Subcutaneous abdominal adipose tissue (tissue), 5 donors: ENCODE results near the gene LTN1.
A peak's percentile ranks its signal among the peaks of the same experiment; 100 is the strongest.

Experiments
- H3K27ac ChIP-seq: one replicate; pipeline ENCODE4 v1.7.0; 2013; ENCODE audit warnings: low read depth, mild to moderate bottlenecking, inconsistent platforms, low read length, moderate library complexity
- H3K27me3 ChIP-seq, 5 donors: one replicate each; pipeline ENCODE4 v1.7.0; 2013; ENCODE audit warnings: low read length in 5 of 5, inconsistent platforms in 1 of 5; ENCODE audit not compliant: control insufficient read depth in 5 of 5, insufficient read depth in 4 of 5
- H3K36me3 ChIP-seq, 5 donors: one replicate each; pipeline ENCODE4 v1.7.0; 2013; ENCODE audit warnings: low read length in 5 of 5; ENCODE audit not compliant: control insufficient read depth in 5 of 5, insufficient read depth in 5 of 5
- H3K4me1 ChIP-seq, 5 donors: one replicate each; pipeline ENCODE4 v1.7.0; 2013; ENCODE audit warnings: low read length in 5 of 5, mild to moderate bottlenecking in 3 of 5, moderate library complexity in 1 of 5; ENCODE audit not compliant: control insufficient read depth in 5 of 5, insufficient read depth in 5 of 5
- H3K4me3 ChIP-seq, 5 donors: one replicate each; pipeline ENCODE4 v1.7.0; 2013; ENCODE audit warnings: low read length in 5 of 5, low read depth in 1 of 5
- H3K9ac ChIP-seq, 5 donors: one replicate each; pipeline ENCODE4 v1.7.0; 2013; ENCODE audit warnings: low read length in 5 of 5, mild to moderate bottlenecking in 4 of 5, moderate library complexity in 3 of 5
- H3K9me3 ChIP-seq, 5 donors: one replicate each; pipeline ENCODE4 v1.7.0; 2013; ENCODE audit warnings: low read length in 5 of 5; ENCODE audit not compliant: control insufficient read depth in 5 of 5
- donor health status: healthy.
- donor health status: healthy.
- donor health status: healthy.
- donor health status: healthy.
- donor health status: healthy.

Gene LTN1

DNA sequence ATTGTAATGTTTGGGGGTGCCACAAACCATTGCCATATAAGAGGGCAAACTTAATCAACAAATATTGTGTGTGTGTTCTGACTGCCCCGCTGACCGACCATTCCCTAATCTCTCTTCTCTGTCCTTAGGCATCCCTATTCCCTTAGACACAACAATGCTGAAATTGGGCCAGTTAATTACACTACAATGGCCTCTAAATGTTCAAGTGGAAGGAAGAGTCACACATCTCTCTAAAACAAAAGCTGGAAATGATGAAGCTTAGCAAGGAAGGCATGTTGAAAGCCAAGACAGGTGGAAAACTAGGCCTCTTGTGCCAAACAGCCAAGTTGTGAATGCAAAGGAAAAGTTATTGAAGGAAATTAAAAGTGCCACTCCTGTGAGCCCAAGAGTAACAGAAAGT lies 30.2 kb downstream of the LTN1 start:
- H3K27me3 ChIP-seq: no peaks in the 10 kb centered on the region
- H3K36me3 ChIP-seq: peaks cover 44 to 81% (median 57%) of the 10 kb centered on the region in 5 donors
- H3K4me3 ChIP-seq: no peak overlapping the region
- H3K9me3 ChIP-seq: no peaks in the 10 kb centered on the region
- H3K9ac ChIP-seq: no peak overlapping the region
- peaks cover 0 to 10% (median 0%) of the 10 kb centered on the region in 5 donors for H3K4me1 ChIP-seq
- no peak overlapping the region for H3K27ac ChIP-seq

GRCh38 chr21:28961927-28962326 lies 30.8 kb downstream of the LTN1 start:
- no peaks in the 10 kb centered on the region for H3K27me3 ChIP-seq
- H3K9ac ChIP-seq: no peak overlapping the region
- H3K27ac ChIP-seq: no peak overlapping the region
- peaks cover 43 to 80% (median 57%) of the 10 kb centered on the region in 5 donors for H3K36me3 ChIP-seq
- H3K9me3 ChIP-seq: no peaks in the 10 kb centered on the region
- H3K4me3 ChIP-seq: no peak overlapping the region
- peaks cover 0 to 10% (median 0%) of the 10 kb centered on the region in 5 donors for H3K4me1 ChIP-seq

DNA sequence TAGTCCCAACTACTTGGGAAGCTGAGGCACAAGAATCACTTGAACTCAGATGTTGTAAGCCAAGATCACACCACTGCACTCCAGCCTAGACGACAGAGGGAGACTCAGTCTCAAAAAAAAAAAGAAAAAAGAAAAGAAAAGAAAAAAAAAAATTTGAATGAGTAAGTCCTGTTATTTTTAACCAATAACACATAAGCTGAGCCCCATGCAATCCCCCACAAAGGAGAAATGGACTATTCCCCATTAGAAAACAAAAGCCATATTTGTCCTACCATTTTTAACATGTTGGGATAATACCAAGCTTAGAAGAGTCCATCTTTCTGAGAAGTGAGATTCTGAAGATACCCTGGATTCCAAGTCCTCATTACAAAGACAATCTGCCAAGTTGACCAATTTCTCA lies 32.4 kb downstream of the LTN1 start:
- H3K36me3 ChIP-seq: peaks cover 38 to 78% (median 58%) of the 10 kb centered on the region in 5 donors
- peaks cover 0 to 10% (median 0%) of the 10 kb centered on the region in 5 donors for H3K4me1 ChIP-seq
- no peaks in the 10 kb centered on the region for H3K27me3 ChIP-seq
- no peak overlapping the region for H3K9ac ChIP-seq
- H3K9me3 ChIP-seq: no peaks in the 10 kb centered on the region
- no peak overlapping the region for H3K4me3 ChIP-seq
- H3K27ac ChIP-seq: no peak overlapping the region

DNA sequence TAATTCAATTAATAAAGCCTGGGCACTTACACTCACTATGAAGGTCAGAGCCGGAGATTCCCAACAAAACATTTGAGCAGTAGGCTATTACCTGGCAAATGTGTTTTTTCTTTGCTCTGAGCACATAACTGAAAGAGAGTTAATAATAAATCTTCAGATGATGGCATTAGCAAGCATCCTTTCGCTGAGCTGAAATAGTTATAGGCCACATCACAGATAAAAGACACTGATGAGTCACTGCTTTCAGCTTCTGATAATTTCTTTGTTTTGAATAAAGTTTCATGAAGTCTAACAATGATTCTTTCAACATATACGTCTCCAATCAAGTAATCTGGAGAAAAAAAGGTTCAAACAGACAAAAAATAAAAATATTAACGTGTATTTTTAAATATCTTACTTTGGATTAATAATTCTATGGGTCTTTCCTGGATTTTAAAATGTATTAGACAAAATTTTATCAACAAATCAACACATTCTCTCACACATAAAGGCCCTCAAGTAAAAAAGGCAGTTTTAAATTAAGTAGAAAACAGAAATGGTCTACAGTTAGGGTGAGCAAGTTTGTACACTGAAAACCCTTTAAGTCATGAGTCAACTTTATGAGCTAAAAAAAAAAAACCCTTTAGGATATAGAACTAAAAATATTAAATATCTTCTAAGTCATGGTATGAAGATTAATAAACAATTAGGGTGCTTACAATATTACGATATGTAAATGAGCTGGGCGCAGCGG lies 33.1 kb downstream of the LTN1 start:
- Histone ChIP-seq H3K4me1 (peaks cover 0 to 10% (median 0%) of the 10 kb centered on the region in 5 donors), H3K27ac (no peak overlapping the region), H3K27me3 (no peaks in the 10 kb centered on the region), H3K36me3 (peaks cover 37 to 81% (median 58%) of the 10 kb centered on the region in 5 donors), H3K4me3 (no peak overlapping the region), H3K9ac (peak overlapping the region in 1 of 5 donors; percentile 11), H3K9me3 (no peaks in the 10 kb centered on the region)

DNA sequence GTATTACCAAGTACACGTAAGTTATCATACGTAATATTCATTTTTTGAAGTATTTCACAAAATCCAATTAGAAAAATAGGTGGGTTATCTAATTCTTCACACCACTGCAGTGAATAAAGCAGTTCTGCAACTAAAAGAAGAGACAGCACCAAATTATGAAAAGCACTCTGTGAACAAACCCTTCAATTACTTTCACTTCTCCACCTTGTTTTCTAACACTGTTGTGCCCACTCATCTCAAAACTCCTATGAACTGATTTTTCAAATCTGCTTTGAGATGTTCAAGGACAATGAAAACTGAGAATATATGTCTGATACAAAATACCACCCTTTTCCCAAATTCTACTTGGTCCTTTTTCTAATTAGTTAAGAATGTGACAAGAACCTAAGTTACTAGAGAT lies 39.4 kb downstream of the LTN1 start:
- Histone ChIP-seq H3K36me3 (peaks cover 48 to 77% (median 72%) of the 10 kb centered on the region in 5 donors), H3K4me3 (no peak overlapping the region), H3K4me1 (no peaks in the 10 kb centered on the region)

GRCh38 chr21:28952686-28953085 lies 40.0 kb downstream of the LTN1 start:
- H3K36me3 ChIP-seq: peaks cover 43 to 72% (median 67%) of the 10 kb centered on the region in 5 donors
- no peaks in the 10 kb centered on the region for H3K9me3 ChIP-seq
- no peaks in the 10 kb centered on the region for H3K4me1 ChIP-seq
- no peaks in the 10 kb centered on the region for H3K27me3 ChIP-seq
- no peak overlapping the region for H3K27ac ChIP-seq
- no peak overlapping the region for H3K9ac ChIP-seq
- H3K4me3 ChIP-seq: no peak overlapping the region

More for the DNA sequence above, 39.4 kb downstream of the LTN1 start:
- Histone ChIP-seq H3K27ac (no peak overlapping the region), H3K27me3 (no peaks in the 10 kb centered on the region), H3K9me3 (no peaks in the 10 kb centered on the region), H3K9ac (no peak overlapping the region)

GRCh38 chr21:28949318-28949717 lies 43.4 kb downstream of the LTN1 start:
- no peak overlapping the region for H3K27ac ChIP-seq
- H3K4me3 ChIP-seq: no peak overlapping the region
- H3K4me1 ChIP-seq: no peaks in the 10 kb centered on the region
- peaks cover 55 to 77% (median 64%) of the 10 kb centered on the region in 5 donors for H3K36me3 ChIP-seq
- no peaks in the 10 kb centered on the region for H3K27me3 ChIP-seq
- no peaks in the 10 kb centered on the region for H3K9me3 ChIP-seq
- no peak overlapping the region for H3K9ac ChIP-seq

DNA sequence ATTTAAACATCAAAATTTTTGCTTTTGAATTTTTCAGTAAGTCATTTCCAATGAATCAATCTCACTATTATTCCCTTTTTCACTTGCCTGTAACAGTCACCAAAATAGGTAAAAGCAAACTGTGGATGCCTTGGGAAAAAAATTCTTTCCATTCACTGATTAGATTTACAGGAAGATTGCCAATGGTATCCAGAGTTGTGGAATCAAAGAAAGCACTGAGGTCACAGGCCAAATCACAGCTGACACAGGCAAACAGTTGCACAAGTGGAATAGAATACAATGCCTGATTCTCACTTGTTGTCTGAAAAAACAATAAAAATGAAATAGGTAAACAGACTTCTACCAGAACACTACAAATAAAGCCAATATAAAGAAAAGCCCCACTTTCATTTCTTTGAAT lies 48.4 kb downstream of the LTN1 start:
- Histone ChIP-seq H3K36me3 (peaks cover 47 to 66% (median 51%) of the 10 kb centered on the region in 5 donors), H3K9me3 (no peaks in the 10 kb centered on the region), H3K27me3 (no peaks in the 10 kb centered on the region), H3K9ac (peak overlapping the region in 1 of 5 donors; percentile 32), H3K4me3 (no peak overlapping the region), H3K27ac (no peak overlapping the region), H3K4me1 (peaks cover 0 to 2% (median 0%) of the 10 kb centered on the region in 5 donors)

DNA sequence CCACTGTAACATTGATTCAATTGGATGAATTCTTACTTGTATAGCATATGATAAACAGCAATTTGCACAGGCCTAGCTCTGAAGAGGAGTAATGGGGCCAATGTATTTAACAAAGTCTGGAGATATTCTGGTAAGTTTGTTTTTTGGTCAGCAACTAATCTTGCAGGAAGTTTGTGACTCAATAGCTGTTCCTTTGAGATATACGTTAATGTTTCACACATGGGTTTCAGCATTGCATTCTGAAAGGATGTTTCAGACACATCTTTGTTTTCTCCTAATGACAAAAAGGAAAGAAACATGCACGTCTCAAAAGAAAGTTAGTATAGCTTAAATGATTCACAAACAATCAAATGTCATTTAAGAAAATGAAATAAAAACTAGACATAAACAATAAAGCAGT lies 49.0 kb downstream of the LTN1 start:
- H3K27ac ChIP-seq: no peak overlapping the region
- H3K4me1 ChIP-seq: peaks cover 0 to 2% (median 0%) of the 10 kb centered on the region in 5 donors
- peaks cover 47 to 62% (median 50%) of the 10 kb centered on the region in 5 donors for H3K36me3 ChIP-seq
- H3K9me3 ChIP-seq: no peaks in the 10 kb centered on the region
- no peak overlapping the region for H3K9ac ChIP-seq
- H3K4me3 ChIP-seq: no peak overlapping the region
- no peaks in the 10 kb centered on the region for H3K27me3 ChIP-seq

DNA sequence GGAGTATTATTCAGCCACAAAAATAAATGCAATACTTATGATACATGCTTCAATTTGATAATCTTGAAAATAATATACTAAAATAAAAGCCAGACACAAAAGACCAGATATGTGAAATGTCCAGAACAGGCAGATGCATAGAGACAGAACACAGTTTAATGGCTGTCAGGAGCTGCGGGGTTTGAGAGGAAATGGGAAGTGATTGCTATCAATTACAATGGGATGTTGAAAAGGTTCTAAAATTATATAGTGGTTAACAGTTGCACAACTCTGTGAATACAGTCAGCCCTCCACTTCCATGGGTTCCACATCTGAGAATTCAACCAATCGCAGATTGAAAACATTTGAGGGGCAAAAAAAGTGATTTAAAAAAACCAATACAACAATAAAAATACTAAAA lies 54.0 kb downstream of the LTN1 start:
- peaks cover 38 to 58% (median 45%) of the 10 kb centered on the region in 5 donors for H3K36me3 ChIP-seq
- H3K9me3 ChIP-seq: no peaks in the 10 kb centered on the region
- no peaks in the 10 kb centered on the region for H3K27me3 ChIP-seq

More for the DNA sequence above, 54.0 kb downstream of the LTN1 start:
- Histone ChIP-seq H3K9ac (no peak overlapping the region), H3K4me1 (peaks cover 0 to 2% (median 0%) of the 10 kb centered on the region in 5 donors), H3K4me3 (no peak overlapping the region), H3K27ac (no peak overlapping the region)
